Endodermal cell (in vitro differentiated cells): Measurements from ENCODE around the gene UGT1A10. TPM values are rescaled to one million over a fixed set of nuclear protein-coding genes. Genes with fewer than 3 reads are reported as not detected.
A peak's percentile ranks its signal among the peaks of the same experiment; 100 is the strongest.
"Not testable (repeated sequence)": the region's sequence is repeated elsewhere in the genome, so short reads cannot be mapped to it uniquely, and the experiment has no call there.

Source experiments
- DNase-seq: peaks from one replicate; pipeline ENCODE4 v3.0.0-alpha.2; 2017
- H3K27ac ChIP-seq: 2 replicates; pipeline ENCODE4 v1.5.1; 2013; ENCODE audit warnings: mild to moderate bottlenecking, low read depth, low read length, moderate library complexity
- H3K27me3 ChIP-seq: 2 replicates; pipeline ENCODE4 v1.6.1; 2013; ENCODE audit warnings: mild to moderate bottlenecking, low read length, moderate library complexity; ENCODE audit not compliant: insufficient read depth, control insufficient read depth, poor library complexity, severe bottlenecking
- H3K36me3 ChIP-seq: 2 replicates; pipeline ENCODE4 v1.7.0; 2013; ENCODE audit warnings: mild to moderate bottlenecking, low read length, moderate library complexity; ENCODE audit not compliant: control insufficient read depth, insufficient read depth
- H3K4me1 ChIP-seq: one replicate; pipeline ENCODE4 v1.7.0; 2013; ENCODE audit warnings: low read length; ENCODE audit not compliant: control insufficient read depth, insufficient read depth
- H3K4me3 ChIP-seq: 2 replicates; pipeline ENCODE4 v1.5.1; 2013; ENCODE audit warnings: mild to moderate bottlenecking, low read length, moderate library complexity
- H3K9ac ChIP-seq: 2 replicates; pipeline ENCODE4 v1.6.1; 2013; ENCODE audit warnings: mild to moderate bottlenecking, low read length, moderate library complexity; ENCODE audit not compliant: poor library complexity, severe bottlenecking; ENCODE audit errors: extremely low read depth
- H3K9me3 ChIP-seq: 2 replicates; pipeline ENCODE4 v1.6.1; 2013; ENCODE audit warnings: mild to moderate bottlenecking, low read length, moderate library complexity; ENCODE audit not compliant: control insufficient read depth
- H3K27ac Mint-ChIP-seq: 2 replicates; pipeline ENCODE4 v1.8.0; 2020; ENCODE audit warnings: mixed read lengths
- H3K27me3 Mint-ChIP-seq: 2 replicates; pipeline ENCODE4 v1.8.0; 2021; ENCODE audit warnings: mild to moderate bottlenecking, mixed read lengths; ENCODE audit not compliant: insufficient read depth
- H3K36me3 Mint-ChIP-seq: 2 replicates; pipeline ENCODE4 v1.8.0; 2020; ENCODE audit warnings: low read depth, mixed read lengths
- H3K4me1 Mint-ChIP-seq: 2 replicates; pipeline ENCODE4 v1.8.0; 2020; ENCODE audit warnings: mixed read lengths
- H3K4me3 Mint-ChIP-seq: 2 replicates; pipeline ENCODE4 v1.8.0; 2020; ENCODE audit warnings: mild to moderate bottlenecking, moderate library complexity, mixed read lengths
- H3K9me3 Mint-ChIP-seq: 2 replicates; pipeline ENCODE4 v1.8.0; 2020; ENCODE audit warnings: mild to moderate bottlenecking, mixed read lengths
- WGBS, 2 experiments: methylation state at CpG; one replicate each; pipeline versions ENCODE4 v1.1.5 to v1.1.7; 2013; ENCODE audit warnings: missing lambda C conversion rate in 2 of 2, mixed read lengths in 1 of 2; ENCODE audit not compliant: insufficient coverage in 1 of 2, insufficient read length in 1 of 2; 5-methylcytosine and 5-hydroxymethylcytosine counted together
- total RNA-seq, 2 donors: library from RNA; stranded (reverse); fragmentation: NEBNext Ultra II Directional in 1 of 2; extraction: Animal tissue kit (Norgen Biotek cat#: 25700) in 1 of 2; gene quantifications; 2 replicates in 1 of 2; 3 replicates in 1 of 2; pipeline ENCODE4 v1.2.1, GENCODE V29; 2021
- TF ChIP-seq, protein P1 (sequence below): fragments of 200-600 bp; sonication (generic); conservative IDR thresholded peaks from 2 replicates; pipeline ENCODE4 v1.5.0; 2021; ENCODE audit warnings: antibody characterized with exemption, mild to moderate bottlenecking

UGT1A10 gene
- total RNA-seq, 2 donors from 2014 or later = 0.13 TPM; not detected in 1

DNA sequence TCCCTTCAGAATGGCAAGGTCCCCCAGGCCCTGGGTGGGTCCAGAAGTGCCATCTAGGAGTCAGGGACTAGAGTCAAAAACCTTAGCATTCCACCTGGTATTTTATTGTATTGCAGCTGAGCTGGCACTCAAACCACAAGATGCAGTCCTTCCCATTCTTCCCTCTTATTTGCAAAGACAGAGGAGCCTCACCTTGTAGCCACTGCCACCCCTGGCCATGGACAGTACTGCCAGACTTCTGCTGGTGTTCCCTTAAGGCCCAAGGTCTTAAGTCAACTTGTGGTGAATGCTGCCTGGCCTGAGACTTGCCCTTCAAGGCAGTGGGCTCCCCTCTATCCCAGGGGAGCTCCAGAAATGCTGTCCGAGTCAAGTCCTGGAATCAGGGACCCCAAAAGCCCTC lies 6.9 kb downstream of the UGT1A10 start:
- no peak overlapping the region for H3K27ac Mint-ChIP-seq
- H3K27me3 Mint-ChIP-seq = no peaks in the 10 kb centered on the region
- Histone ChIP-seq H3K27ac (no peak overlapping the region), H3K9ac (no peak overlapping the region), H3K9me3 (peaks cover 15% of the 10 kb centered on the region), H3K36me3 (no peaks in the 10 kb centered on the region), H3K4me3 (no peak overlapping the region), H3K4me1 (no peaks in the 10 kb centered on the region), H3K27me3 (no peaks in the 10 kb centered on the region)
- H3K4me1 Mint-ChIP-seq = peaks cover 5% of the 10 kb centered on the region
- DNase-seq = peak; percentile 86
- TF ChIP-seq, protein P1, sequence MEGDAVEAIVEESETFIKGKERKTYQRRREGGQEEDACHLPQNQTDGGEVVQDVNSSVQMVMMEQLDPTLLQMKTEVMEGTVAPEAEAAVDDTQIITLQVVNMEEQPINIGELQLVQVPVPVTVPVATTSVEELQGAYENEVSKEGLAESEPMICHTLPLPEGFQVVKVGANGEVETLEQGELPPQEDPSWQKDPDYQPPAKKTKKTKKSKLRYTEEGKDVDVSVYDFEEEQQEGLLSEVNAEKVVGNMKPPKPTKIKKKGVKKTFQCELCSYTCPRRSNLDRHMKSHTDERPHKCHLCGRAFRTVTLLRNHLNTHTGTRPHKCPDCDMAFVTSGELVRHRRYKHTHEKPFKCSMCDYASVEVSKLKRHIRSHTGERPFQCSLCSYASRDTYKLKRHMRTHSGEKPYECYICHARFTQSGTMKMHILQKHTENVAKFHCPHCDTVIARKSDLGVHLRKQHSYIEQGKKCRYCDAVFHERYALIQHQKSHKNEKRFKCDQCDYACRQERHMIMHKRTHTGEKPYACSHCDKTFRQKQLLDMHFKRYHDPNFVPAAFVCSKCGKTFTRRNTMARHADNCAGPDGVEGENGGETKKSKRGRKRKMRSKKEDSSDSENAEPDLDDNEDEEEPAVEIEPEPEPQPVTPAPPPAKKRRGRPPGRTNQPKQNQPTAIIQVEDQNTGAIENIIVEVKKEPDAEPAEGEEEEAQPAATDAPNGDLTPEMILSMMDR = peak; percentile 71
- H3K4me3 Mint-ChIP-seq = no peak overlapping the region
- 81 to 88% methylated on average over 1 of the region's 1 CpG for whole genome bisulfite sequencing, 2 experiments
- no peaks in the 10 kb centered on the region for H3K36me3 Mint-ChIP-seq
- H3K9me3 Mint-ChIP-seq = peaks cover 34% of the 10 kb centered on the region

DNA sequence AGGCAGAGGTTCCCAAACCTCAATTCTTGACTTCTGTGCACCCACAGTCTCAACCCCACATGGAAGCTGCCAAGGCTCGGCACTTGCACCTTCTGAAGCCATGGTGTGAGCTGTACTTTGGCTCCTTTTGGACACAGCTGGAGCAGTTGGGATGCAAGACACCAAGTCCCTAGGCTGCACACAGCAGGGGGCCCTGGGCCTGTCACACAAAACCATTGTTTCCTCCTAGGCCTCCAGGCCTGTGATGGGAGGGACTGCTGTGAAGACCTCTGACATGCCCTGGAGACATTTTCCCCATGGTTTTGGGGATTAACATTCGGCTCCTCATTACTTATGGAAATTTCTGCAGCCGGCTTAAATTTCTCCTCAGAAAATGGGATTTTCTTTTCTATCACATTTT lies 9.8 kb downstream of the UGT1A10 start:
- 88 to 97% methylated on average over 3 of the region's 3 CpGs for WGBS, 2 experiments
- H3K27me3 Mint-ChIP-seq, H3K9ac ChIP-seq, DNase-seq, H3K36me3 Mint-ChIP-seq, H3K27me3 ChIP-seq, H3K4me1 ChIP-seq, H3K27ac ChIP-seq, H3K27ac Mint-ChIP-seq, H3K4me1 Mint-ChIP-seq, H3K4me3 Mint-ChIP-seq, H3K4me3 ChIP-seq, H3K36me3 ChIP-seq: not testable (repeated sequence)
- peaks cover 37% of the 10 kb centered on the region for H3K9me3 Mint-ChIP-seq
- peaks cover 15% of the 10 kb centered on the region for H3K9me3 ChIP-seq

DNA sequence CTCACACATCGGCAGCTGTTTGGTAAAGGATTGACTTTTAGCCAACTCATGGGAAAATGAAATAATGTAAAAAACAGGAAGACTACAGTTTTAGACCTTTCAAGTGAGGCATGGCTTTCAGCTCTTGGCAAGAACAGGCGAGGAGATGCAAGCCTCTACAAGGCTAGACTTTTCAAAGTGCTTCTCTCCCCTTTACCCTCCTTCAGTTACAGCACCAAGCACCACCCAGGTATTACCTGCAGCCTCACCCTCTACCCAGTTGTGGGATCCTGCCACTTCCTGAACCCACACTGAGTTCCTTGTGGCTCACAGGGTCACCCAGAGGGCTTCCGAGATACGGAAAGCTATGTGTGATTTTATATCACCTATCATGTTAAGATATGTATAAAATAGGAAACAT lies 14.7 kb downstream of the UGT1A10 start:
- H3K4me1 ChIP-seq = no peaks in the 10 kb centered on the region
- TF ChIP-seq, protein P1 = no peak
- no peaks in the 10 kb centered on the region for H3K36me3 ChIP-seq
- peaks cover 2% of the 10 kb centered on the region for H3K27me3 Mint-ChIP-seq
- peaks cover under 1% of the 10 kb centered on the region for H3K9me3 ChIP-seq
- H3K27ac Mint-ChIP-seq = no peak overlapping the region
- H3K4me3 ChIP-seq = no peak overlapping the region
- H3K4me1 Mint-ChIP-seq = no peaks in the 10 kb centered on the region
- no peak overlapping the region for H3K27ac ChIP-seq
- 70 to 92% methylated on average over 2 to 4 of the region's 4 CpGs for whole genome bisulfite sequencing, 2 experiments
- no peaks in the 10 kb centered on the region for H3K27me3 ChIP-seq
- H3K9ac ChIP-seq = no peak overlapping the region
- no peak for DNase-seq
- no peaks in the 10 kb centered on the region for H3K36me3 Mint-ChIP-seq
- peaks cover 22% of the 10 kb centered on the region for H3K9me3 Mint-ChIP-seq
- no peak overlapping the region for H3K4me3 Mint-ChIP-seq

DNA sequence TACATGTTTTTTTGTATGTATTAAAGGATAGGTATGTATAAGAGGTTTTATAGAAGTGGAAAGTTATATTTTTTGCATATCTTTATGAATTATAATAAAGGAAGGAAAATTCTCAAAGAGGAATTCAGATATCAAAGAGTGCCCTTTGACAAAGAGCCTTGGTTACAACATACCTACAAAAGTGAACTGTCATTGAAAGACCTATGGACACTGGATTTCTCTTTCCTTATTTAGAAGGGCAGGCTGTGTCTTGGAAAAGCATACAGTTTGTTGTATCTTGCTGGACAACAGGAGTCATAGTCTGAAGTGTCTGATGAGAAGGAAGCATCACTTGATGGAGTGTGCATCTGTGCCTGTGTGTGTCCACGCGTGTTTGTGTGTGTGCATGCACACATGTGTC lies 15.2 kb downstream of the UGT1A10 start:
- H3K36me3 ChIP-seq = no peaks in the 10 kb centered on the region
- WGBS, 2 experiments = 94% methylated on average over 2 of the region's 2 CpGs; no CpG with 5 or more reads in 1 of the 2 experiments
- TF ChIP-seq, protein P1 = no peak
- no peak overlapping the region for H3K27ac ChIP-seq
- no peaks in the 10 kb centered on the region for H3K4me1 ChIP-seq
- H3K4me3 ChIP-seq = no peak overlapping the region
- Mint-ChIP-seq H3K27ac (no peak overlapping the region), H3K9me3 (peaks cover 17% of the 10 kb centered on the region), H3K4me3 (no peak overlapping the region), H3K36me3 (no peaks in the 10 kb centered on the region), H3K4me1 (no peaks in the 10 kb centered on the region), H3K27me3 (peaks cover 2% of the 10 kb centered on the region)
- no peak overlapping the region for H3K9ac ChIP-seq
- no peak for DNase-seq
- H3K27me3 ChIP-seq = no peaks in the 10 kb centered on the region
- no peaks in the 10 kb centered on the region for H3K9me3 ChIP-seq
